HEK293 (cell line): ENCODE measurements around the gene PLCB3.
A peak's percentile ranks its signal among the peaks of the same experiment; 100 is the strongest.

Experiments
- CTCF ChIA-PET: fragments of 350-600 bp; formaldehyde crosslinking; extraction: SDS; loops from one replicate; lab custom pipeline; 2021; ENCODE audit warnings: antibody characterized with exemption; lab: Yijun Ruan, JAX
- POLR2A ChIA-PET: fragments of 300-600 bp; formaldehyde crosslinking; extraction: SDS; loops from one replicate; lab custom pipeline; 2020; ENCODE audit warnings: antibody characterized with exemption, inconsistent platforms; lab: Yijun Ruan, JAX
- H3K27ac ChIP-seq: fragments of 200-500 bp; sonication (Bioruptor generic); 2 replicates; pipeline ENCODE4 v1.5.1; 2014; ENCODE audit warnings: low read depth, low read length, control low read depth, inconsistent platforms; ENCODE audit errors: extremely low read depth
- H3K36me3 ChIP-seq, 2 experiments: fragments of 200-500 bp in 1 of 2; sonication (Bioruptor generic) in 1 of 2; 1 replicate in 1 of 2; 2 replicates in 1 of 2; pipeline ENCODE4 v1.5.1; 2014 to 2017; ENCODE audit warnings: inconsistent platforms in 2 of 2, low read length in 2 of 2; ENCODE audit not compliant: control insufficient read depth in 2 of 2, insufficient read depth in 1 of 2
- H3K4me1 ChIP-seq: fragments of 200-500 bp; sonication (Bioruptor generic); 2 replicates; pipeline ENCODE4 v1.5.1; 2014; ENCODE audit warnings: mild to moderate bottlenecking, low read length, inconsistent platforms; ENCODE audit not compliant: control insufficient read depth, insufficient read depth
- H3K4me3 ChIP-seq: 2 replicates; pipeline ENCODE4 v1.5.1; 2011; ENCODE audit warnings: low read depth, mild to moderate bottlenecking, control low read depth, low read length, moderate library complexity
- H3K9me3 ChIP-seq: fragments of 200-500 bp; sonication (Bioruptor generic); 2 replicates; pipeline ENCODE4 v1.5.1; 2014; ENCODE audit warnings: low read depth, low read length, inconsistent platforms; ENCODE audit not compliant: control insufficient read depth, insufficient read depth
- BCL11B ChIP-seq: fragments of 450-650 bp; formaldehyde crosslinking; IDR thresholded peaks from 2 replicates; pipeline ENCODE4 v1.5.1; 2016; ENCODE audit warnings: low read depth, missing biosample characterization, missing genetic modification characterization
- IKZF3 ChIP-seq: fragments of 450-650 bp; IDR thresholded peaks from 2 replicates; pipeline ENCODE4 v1.5.0; 2018; ENCODE audit warnings: missing biosample characterization, mild to moderate bottlenecking, missing genetic modification characterization, moderate library complexity
- WT1 ChIP-seq: fragments of 450-650 bp; formaldehyde crosslinking; IDR thresholded peaks from 2 replicates; pipeline ENCODE4 v1.5.1; 2016; ENCODE audit warnings: missing biosample characterization, missing genetic modification characterization
- ZIC2 ChIP-seq: fragments of 450-650 bp; formaldehyde crosslinking; IDR thresholded peaks from 2 replicates; pipeline ENCODE4 v1.5.1; 2016; ENCODE audit warnings: missing biosample characterization, missing genetic modification characterization
- ZNF146 ChIP-seq: fragments of 450-650 bp; formaldehyde crosslinking; IDR thresholded peaks from 2 replicates; pipeline ENCODE4 v1.5.1; 2016; ENCODE audit warnings: missing biosample characterization, missing genetic modification characterization
- ZNF155 ChIP-seq: fragments of 450-650 bp; formaldehyde crosslinking; IDR thresholded peaks from 2 replicates; pipeline ENCODE4 v1.5.1; 2016; ENCODE audit warnings: missing biosample characterization, missing genetic modification characterization
- ZNF157 ChIP-seq: fragments of 450-650 bp; formaldehyde crosslinking; IDR thresholded peaks from 2 replicates; pipeline ENCODE4 v1.5.1; 2016; ENCODE audit warnings: missing biosample characterization, missing genetic modification characterization
- ZNF335 ChIP-seq: fragments of 450-650 bp; formaldehyde crosslinking; conservative IDR thresholded peaks from 2 replicates; pipeline ENCODE4 v1.5.1; 2016; ENCODE audit warnings: missing biosample characterization, missing genetic modification characterization
- ZNF341 ChIP-seq: fragments of 450-650 bp; formaldehyde crosslinking; IDR thresholded peaks from 2 replicates; pipeline ENCODE4; 2016; ENCODE audit warnings: low read depth, missing biosample characterization, missing genetic modification characterization
- ZNF366 ChIP-seq: fragments of 450-650 bp; formaldehyde crosslinking; conservative IDR thresholded peaks from 2 replicates; pipeline ENCODE4 v1.5.1; 2016; ENCODE audit warnings: missing biosample characterization, missing genetic modification characterization
- ZNF394 ChIP-seq: fragments of 450-650 bp; formaldehyde crosslinking; IDR thresholded peaks from 2 replicates; pipeline ENCODE4 v1.5.1; 2016; ENCODE audit warnings: missing biosample characterization, missing genetic modification characterization, mild to moderate bottlenecking, moderate library complexity, borderline replicate concordance
- ZNF473 ChIP-seq: fragments of 450-650 bp; formaldehyde crosslinking; IDR thresholded peaks from 2 replicates; pipeline ENCODE4 v1.5.1; 2017; ENCODE audit warnings: missing biosample characterization, missing genetic modification characterization
- ZNF521 ChIP-seq: fragments of 450-650 bp; formaldehyde crosslinking; IDR thresholded peaks from 2 replicates; pipeline ENCODE4 v1.5.1; 2017; ENCODE audit warnings: missing biosample characterization, mild to moderate bottlenecking, missing genetic modification characterization
- ZNF664 ChIP-seq: fragments of 450-650 bp; formaldehyde crosslinking; IDR thresholded peaks from 2 replicates; pipeline ENCODE4 v1.5.1; 2016; ENCODE audit warnings: missing biosample characterization, missing genetic modification characterization
- ZNF701 ChIP-seq: fragments of 450-650 bp; formaldehyde crosslinking; IDR thresholded peaks from 2 replicates; pipeline ENCODE4 v1.5.1; 2016; ENCODE audit warnings: missing biosample characterization, missing genetic modification characterization
- TF ChIP-seq, protein P1 (sequence below): fragments of 450-650 bp; formaldehyde crosslinking; IDR thresholded peaks from 2 replicates; pipeline ENCODE4 v1.5.1; 2017; ENCODE audit warnings: missing biosample characterization, mild to moderate bottlenecking, missing genetic modification characterization, moderate library complexity
- TF ChIP-seq, protein P2 (sequence below): fragments of 450-650 bp; formaldehyde crosslinking; IDR thresholded peaks from 2 replicates; pipeline ENCODE4 v1.5.1; 2016; ENCODE audit warnings: missing biosample characterization, missing genetic modification characterization
- TF ChIP-seq, protein P3 (sequence below): fragments of 450-650 bp; formaldehyde crosslinking; IDR thresholded peaks from 2 replicates; pipeline ENCODE4 v1.5.1; 2016; ENCODE audit warnings: missing biosample characterization, missing genetic modification characterization, borderline replicate concordance
- TF ChIP-seq, protein P4 (sequence below): sonication (generic); formaldehyde crosslinking; IDR thresholded peaks from 2 replicates; pipeline ENCODE4 v1.8.1; 2022; ENCODE audit warnings: mild to moderate bottlenecking, moderate library complexity, missing genetic modification reagents
- TF ChIP-seq, protein P5 (sequence below): fragments of 450-650 bp; formaldehyde crosslinking; IDR thresholded peaks from 2 replicates; pipeline ENCODE4 v1.5.1; 2016; ENCODE audit warnings: missing biosample characterization, missing genetic modification characterization, borderline replicate concordance
- TF ChIP-seq, protein P6 (sequence below): fragments of 450-650 bp; IDR thresholded peaks from 2 replicates; pipeline ENCODE4 v1.5.1; 2018; ENCODE audit warnings: missing biosample characterization, missing genetic modification characterization

PLCB3 gene

DNA sequence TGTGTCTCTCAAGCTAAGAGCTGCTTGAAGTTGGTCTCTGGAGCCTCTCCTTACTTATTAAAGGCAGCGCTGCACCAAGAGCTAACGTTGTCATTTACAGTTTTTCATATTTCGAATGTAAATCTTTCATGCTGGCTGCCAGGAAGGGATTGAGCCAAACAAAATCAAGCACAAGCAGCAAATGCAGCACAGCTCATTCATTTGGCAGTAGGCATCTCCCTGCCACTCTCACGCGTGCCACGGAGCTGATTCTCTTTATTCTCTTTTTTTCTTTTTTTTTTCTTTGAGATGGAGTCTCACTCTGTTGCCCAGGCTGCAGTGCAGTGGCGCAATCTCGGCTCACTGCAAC lies 18.4 kb upstream of the PLCB3 start (continued):
- TF ChIP-seq, protein P1, sequence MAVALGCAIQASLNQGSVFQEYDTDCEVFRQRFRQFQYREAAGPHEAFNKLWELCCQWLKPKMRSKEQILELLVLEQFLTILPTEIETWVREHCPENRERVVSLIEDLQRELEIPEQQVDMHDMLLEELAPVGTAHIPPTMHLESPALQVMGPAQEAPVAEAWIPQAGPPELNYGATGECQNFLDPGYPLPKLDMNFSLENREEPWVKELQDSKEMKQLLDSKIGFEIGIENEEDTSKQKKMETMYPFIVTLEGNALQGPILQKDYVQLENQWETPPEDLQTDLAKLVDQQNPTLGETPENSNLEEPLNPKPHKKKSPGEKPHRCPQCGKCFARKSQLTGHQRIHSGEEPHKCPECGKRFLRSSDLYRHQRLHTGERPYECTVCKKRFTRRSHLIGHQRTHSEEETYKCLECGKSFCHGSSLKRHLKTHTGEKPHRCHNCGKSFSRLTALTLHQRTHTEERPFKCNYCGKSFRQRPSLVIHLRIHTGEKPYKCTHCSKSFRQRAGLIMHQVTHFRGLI (tag by site-specific recombination): no peak
- TF ChIP-seq ZNF366 (tag by site-specific recombination): no peak
- no peak for TF ChIP-seq ZNF473 (tag by site-specific recombination)
- no peak for TF ChIP-seq WT1

DNA sequence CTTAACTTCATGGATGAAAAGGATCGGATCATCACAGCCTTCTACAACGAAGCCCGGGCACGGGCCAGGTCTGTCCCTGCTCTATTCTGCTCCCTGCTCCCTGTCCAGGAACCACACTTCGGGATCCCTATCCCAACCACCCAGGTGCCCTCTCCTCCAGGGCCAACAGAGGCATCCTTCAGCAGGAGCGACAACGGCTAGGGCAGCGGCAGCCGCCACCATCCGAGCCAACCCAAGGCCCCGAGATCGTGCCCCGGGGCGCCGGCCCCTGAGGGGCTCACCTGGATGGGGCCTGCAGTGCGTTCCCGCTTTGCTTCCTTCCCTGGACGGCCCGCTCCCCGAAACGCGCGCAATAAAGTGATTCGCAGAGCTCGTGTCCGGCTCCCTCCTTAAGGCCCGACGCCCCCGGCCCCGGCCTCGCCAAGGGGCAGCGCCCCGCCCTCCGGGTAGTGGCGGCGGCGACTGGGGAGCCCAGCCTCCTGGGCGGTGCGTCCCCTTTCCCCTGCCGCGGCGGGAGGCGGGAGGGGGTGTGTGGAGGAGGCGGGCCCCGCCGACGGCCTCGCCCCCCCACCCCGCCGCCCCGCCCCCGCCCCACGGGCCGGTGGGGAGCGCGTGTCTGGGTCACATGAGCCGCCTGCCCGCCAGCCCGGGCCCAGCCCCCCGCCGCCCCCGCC lies 17.3 kb upstream of the PLCB3 start, which contains the start of gene VEGFB:
VEGFB (plus strand) TSS at position 672 of the 674 bp plus-strand sequence. CDS start 250 bp downstream, outside the sequence.
- no peaks in the 10 kb centered on the region for H3K4me1 ChIP-seq
- no peaks in the 10 kb centered on the region for H3K9me3 ChIP-seq
- ChIA-PET POLR2A (interaction anchor here (2.6 to 3.5 kb wide), 2 partner anchors 11 to 49 kb away, joined by 8 to 18 read pairs; partner anchors contain the start of gene STIP1), CTCF (interaction anchor here (1.2 kb wide), 1 partner anchor 36 kb away, joined by 3 read pairs; no protein-coding TSS in a partner anchor)
- peaks cover 0 to 31% of the 10 kb centered on the region in 2 experiments; a peak in 1 of 3 replicates for H3K36me3 ChIP-seq
- H3K27ac ChIP-seq: peak within 1 kb of the TSS; percentile 68; the same call in 1 of the 2 replicates
- peak within 1 kb of the TSS; percentile 43 for H3K4me3 ChIP-seq
- peak; percentile 89 for TF ChIP-seq ZNF335 (tag by site-specific recombination)
- no peak for TF ChIP-seq ZNF341 (tag by site-specific recombination)
- peak; percentile 74 for TF ChIP-seq ZIC2 (tag by site-specific recombination)
- TF ChIP-seq, protein P2, sequence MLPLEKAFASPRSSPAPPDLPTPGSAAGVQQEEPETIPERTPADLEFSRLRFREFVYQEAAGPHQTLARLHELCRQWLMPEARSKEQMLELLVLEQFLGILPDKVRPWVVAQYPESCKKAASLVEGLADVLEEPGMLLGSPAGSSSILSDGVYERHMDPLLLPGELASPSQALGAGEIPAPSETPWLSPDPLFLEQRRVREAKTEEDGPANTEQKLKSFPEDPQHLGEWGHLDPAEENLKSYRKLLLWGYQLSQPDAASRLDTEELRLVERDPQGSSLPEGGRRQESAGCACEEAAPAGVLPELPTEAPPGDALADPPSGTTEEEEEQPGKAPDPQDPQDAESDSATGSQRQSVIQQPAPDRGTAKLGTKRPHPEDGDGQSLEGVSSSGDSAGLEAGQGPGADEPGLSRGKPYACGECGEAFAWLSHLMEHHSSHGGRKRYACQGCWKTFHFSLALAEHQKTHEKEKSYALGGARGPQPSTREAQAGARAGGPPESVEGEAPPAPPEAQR (tag by site-specific recombination): no peak
- TF ChIP-seq ZNF664: no peak
- TF ChIP-seq ZNF146 (tag by site-specific recombination): no peak
- TF ChIP-seq ZNF157 (tag by site-specific recombination): no peak
- TF ChIP-seq ZNF155 (tag by site-specific recombination): no peak
- no peak for TF ChIP-seq ZNF366 (tag by site-specific recombination)
- TF ChIP-seq ZNF701 (tag by site-specific recombination): no peak
- 0 out of 2 replicates have a peak, but pooled peaks have one; percentile 17 for TF ChIP-seq IKZF3 (tag by site-specific recombination)
- TF ChIP-seq, protein P3, sequence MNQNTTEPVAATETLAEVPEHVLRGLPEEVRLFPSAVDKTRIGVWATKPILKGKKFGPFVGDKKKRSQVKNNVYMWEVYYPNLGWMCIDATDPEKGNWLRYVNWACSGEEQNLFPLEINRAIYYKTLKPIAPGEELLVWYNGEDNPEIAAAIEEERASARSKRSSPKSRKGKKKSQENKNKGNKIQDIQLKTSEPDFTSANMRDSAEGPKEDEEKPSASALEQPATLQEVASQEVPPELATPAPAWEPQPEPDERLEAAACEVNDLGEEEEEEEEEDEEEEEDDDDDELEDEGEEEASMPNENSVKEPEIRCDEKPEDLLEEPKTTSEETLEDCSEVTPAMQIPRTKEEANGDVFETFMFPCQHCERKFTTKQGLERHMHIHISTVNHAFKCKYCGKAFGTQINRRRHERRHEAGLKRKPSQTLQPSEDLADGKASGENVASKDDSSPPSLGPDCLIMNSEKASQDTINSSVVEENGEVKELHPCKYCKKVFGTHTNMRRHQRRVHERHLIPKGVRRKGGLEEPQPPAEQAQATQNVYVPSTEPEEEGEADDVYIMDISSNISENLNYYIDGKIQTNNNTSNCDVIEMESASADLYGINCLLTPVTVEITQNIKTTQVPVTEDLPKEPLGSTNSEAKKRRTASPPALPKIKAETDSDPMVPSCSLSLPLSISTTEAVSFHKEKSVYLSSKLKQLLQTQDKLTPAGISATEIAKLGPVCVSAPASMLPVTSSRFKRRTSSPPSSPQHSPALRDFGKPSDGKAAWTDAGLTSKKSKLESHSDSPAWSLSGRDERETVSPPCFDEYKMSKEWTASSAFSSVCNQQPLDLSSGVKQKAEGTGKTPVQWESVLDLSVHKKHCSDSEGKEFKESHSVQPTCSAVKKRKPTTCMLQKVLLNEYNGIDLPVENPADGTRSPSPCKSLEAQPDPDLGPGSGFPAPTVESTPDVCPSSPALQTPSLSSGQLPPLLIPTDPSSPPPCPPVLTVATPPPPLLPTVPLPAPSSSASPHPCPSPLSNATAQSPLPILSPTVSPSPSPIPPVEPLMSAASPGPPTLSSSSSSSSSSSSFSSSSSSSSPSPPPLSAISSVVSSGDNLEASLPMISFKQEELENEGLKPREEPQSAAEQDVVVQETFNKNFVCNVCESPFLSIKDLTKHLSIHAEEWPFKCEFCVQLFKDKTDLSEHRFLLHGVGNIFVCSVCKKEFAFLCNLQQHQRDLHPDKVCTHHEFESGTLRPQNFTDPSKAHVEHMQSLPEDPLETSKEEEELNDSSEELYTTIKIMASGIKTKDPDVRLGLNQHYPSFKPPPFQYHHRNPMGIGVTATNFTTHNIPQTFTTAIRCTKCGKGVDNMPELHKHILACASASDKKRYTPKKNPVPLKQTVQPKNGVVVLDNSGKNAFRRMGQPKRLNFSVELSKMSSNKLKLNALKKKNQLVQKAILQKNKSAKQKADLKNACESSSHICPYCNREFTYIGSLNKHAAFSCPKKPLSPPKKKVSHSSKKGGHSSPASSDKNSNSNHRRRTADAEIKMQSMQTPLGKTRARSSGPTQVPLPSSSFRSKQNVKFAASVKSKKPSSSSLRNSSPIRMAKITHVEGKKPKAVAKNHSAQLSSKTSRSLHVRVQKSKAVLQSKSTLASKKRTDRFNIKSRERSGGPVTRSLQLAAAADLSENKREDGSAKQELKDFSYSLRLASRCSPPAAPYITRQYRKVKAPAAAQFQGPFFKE (tag by site-specific recombination): no peak
- TF ChIP-seq, protein P4, sequence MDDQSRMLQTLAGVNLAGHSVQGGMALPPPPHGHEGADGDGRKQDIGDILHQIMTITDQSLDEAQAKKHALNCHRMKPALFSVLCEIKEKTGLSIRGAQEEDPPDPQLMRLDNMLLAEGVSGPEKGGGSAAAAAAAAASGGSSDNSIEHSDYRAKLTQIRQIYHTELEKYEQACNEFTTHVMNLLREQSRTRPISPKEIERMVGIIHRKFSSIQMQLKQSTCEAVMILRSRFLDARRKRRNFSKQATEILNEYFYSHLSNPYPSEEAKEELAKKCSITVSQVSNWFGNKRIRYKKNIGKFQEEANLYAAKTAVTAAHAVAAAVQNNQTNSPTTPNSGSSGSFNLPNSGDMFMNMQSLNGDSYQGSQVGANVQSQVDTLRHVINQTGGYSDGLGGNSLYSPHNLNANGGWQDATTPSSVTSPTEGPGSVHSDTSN (CRISPR knock-in tag): no peak
- no peak for TF ChIP-seq ZNF394 (tag by site-specific recombination)
- TF ChIP-seq BCL11B: no peak
- TF ChIP-seq, protein P5, sequence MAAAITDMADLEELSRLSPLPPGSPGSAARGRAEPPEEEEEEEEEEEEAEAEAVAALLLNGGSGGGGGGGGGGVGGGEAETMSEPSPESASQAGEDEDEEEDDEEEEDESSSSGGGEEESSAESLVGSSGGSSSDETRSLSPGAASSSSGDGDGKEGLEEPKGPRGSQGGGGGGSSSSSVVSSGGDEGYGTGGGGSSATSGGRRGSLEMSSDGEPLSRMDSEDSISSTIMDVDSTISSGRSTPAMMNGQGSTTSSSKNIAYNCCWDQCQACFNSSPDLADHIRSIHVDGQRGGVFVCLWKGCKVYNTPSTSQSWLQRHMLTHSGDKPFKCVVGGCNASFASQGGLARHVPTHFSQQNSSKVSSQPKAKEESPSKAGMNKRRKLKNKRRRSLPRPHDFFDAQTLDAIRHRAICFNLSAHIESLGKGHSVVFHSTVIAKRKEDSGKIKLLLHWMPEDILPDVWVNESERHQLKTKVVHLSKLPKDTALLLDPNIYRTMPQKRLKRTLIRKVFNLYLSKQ: no peak
- TF ChIP-seq, protein P6, sequence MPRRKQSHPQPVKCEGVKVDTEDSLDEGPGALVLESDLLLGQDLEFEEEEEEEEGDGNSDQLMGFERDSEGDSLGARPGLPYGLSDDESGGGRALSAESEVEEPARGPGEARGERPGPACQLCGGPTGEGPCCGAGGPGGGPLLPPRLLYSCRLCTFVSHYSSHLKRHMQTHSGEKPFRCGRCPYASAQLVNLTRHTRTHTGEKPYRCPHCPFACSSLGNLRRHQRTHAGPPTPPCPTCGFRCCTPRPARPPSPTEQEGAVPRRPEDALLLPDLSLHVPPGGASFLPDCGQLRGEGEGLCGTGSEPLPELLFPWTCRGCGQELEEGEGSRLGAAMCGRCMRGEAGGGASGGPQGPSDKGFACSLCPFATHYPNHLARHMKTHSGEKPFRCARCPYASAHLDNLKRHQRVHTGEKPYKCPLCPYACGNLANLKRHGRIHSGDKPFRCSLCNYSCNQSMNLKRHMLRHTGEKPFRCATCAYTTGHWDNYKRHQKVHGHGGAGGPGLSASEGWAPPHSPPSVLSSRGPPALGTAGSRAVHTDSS: no peak
- TF ChIP-seq ZNF521: no peak
